GM12892 (cell line): Measurements from ENCODE around the gene TRMT1.

ENCODE experiments used
- DNase-seq: peaks from one replicate; pipeline ENCODE4 v3.0.0; 2011; ENCODE audit not compliant: insufficient read length
- FAIRE-seq: peaks from 2 replicates; lab custom pipeline; 2011; peaks lifted over from hg19 to GRCh38; lab: Jason Lieb, UNC
- POLR2A ChIP-seq: IDR thresholded peaks from 2 replicates; pipeline ENCODE4 v1.6.1; 2011; ENCODE audit warnings: low read depth, low read length, control low read depth
- POLR2AphosphoS5 ChIP-seq: IDR thresholded peaks from 2 replicates; pipeline ENCODE4 v1.6.1; 2011; ENCODE audit warnings: low read depth, low read length, control low read depth
- TAF1 ChIP-seq: IDR thresholded peaks from 2 replicates; pipeline ENCODE4 v1.6.1; 2011; ENCODE audit warnings: low read depth, mild to moderate bottlenecking, control low read depth, low read length, borderline replicate concordance

The TRMT1 gene

DNA sequence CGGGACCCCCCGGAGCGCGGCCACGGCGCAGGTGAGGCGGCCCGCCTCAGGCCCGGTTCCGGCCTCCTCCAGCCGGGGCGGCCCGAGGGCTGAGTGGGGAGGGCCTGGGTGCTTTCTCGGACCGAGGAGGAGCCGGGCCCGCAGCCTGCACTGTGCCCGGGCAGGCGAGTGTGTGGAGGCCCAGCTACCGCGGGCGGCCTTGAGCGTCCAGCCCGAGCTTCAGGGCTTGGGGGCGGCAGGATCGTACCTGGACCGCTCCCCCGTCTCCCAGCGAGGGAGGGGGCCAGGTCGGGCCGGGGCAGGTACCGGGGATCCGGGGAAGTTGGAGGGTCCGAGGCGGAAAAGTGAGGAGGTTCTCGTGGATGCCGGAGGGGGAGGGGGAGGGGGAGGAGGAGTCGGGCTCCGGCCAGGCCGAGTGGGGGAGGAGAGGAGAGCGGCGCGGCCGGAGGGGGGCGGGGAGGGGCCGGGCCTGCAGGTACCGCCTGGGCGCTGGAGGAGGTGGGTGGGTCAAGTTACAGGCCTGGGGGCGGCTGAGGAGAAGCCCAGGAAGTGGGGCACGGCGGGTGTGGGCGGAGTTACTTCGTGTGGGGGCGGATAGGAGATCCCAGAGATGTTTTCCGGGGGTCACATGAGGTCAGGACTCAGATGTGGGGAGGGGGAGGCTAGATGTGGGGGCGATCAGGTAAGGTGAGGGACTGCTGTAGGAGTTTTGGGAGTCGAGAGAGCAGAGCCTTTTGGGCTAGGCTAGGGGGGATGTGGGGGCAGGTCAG, 2.1 kb upstream of the TRMT1 start:
- no peak for TF ChIP-seq POLR2AphosphoS5
- no peak for TF ChIP-seq POLR2A
- TF ChIP-seq TAF1 = no peak
- peak; percentile 73 for DNase-seq
- FAIRE-seq = peak; percentile 21

DNA sequence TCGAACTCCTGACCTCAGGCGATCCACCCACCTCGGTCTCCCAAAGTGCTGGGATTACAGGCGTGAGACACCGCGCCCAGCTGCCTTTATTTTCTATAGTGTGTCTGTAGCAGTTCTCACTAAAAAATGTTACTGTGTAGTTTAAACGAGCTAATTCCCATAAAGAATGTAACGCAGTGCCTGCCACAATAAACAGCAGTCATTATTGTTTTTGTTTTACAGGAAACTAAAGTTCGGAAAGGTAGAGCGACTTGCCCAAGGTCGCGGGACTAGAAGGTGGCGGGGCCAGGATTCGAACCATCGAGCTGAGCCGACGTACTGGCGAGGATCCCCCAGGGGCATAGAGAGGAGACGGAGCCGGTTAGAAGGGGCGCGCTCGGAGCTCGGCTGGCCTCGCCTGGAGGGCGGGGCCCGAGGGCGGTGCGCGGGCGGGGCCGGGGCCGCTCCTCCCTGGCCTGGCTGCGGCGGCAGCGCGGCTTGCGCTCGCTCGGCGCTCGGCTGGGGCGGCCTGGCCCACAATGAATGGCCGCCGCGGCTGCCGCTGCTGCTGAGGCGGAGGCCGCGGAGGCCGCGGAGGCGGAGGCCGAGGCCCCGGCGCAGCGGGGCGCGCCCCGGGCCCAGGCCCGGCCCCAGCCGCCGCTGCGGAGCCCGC, 1.4 kb upstream of the TRMT1 start, which contains the start of gene NACC1:
TSS of gene NACC1 (plus strand) at position 493 of the 652 bp plus-strand sequence. CDS start 16,944 bp downstream, outside the sequence.
- TF ChIP-seq POLR2A = no peak
- TF ChIP-seq TAF1 = peak; percentile 82; the same call in 1 of the 2 replicates
- TF ChIP-seq POLR2AphosphoS5 = no peak
- peak; percentile 95 for FAIRE-seq
- peak; percentile 97 for DNase-seq

GRCh38 chr19:13117176-13117771, 734 bp upstream of the TRMT1 start:
- TF ChIP-seq POLR2AphosphoS5 = no peak
- no peak for TF ChIP-seq TAF1
- no peak for TF ChIP-seq POLR2A
- FAIRE-seq (no peak), DNase-seq (no peak)

- no peak for DNase-seq
- TF ChIP-seq POLR2A = no peak
- TF ChIP-seq POLR2AphosphoS5 = no peak
- no peak for FAIRE-seq
These were observed 631 bp downstream of the TRMT1 start for GRCh38 chr19:13115936-13116281.

- DNase-seq (no peak), FAIRE-seq (no peak)
- no peak for TF ChIP-seq POLR2A
- TF ChIP-seq TAF1 = no peak
- no peak for TF ChIP-seq POLR2AphosphoS5
These were observed 4.0 kb downstream of the TRMT1 start for GRCh38 chr19:13112555-13112954.

- TF ChIP-seq POLR2AphosphoS5 = peak; percentile 34; the same call in 1 of the 2 replicates
- no peak for TF ChIP-seq POLR2A
- TF ChIP-seq TAF1 = no peak
- DNase-seq = no peak
- no peak for FAIRE-seq
These were observed 6.4 kb downstream of the TRMT1 start for GRCh38 chr19:13110099-13110610.

- FAIRE-seq (no peak), DNase-seq (no peak)
- TF ChIP-seq TAF1 (no peak), POLR2A (no peak), POLR2AphosphoS5 (no peak)
These were observed 7.0 kb downstream of the TRMT1 start for GRCh38 chr19:13109361-13110098.

GRCh38 chr19:13104848-13105711, 11.5 kb downstream of the TRMT1 start:
- FAIRE-seq (peak; percentile 62), DNase-seq (no peak)
- TF ChIP-seq POLR2A (peak; percentile 8), TAF1 (no peak), POLR2AphosphoS5 (peak; percentile 38; the same call in 1 of the 2 replicates)

GRCh38 chr19:13104360-13104847, 12.1 kb downstream of the TRMT1 start:
- FAIRE-seq (peak; percentile 97), DNase-seq (peak; percentile 83)
- no peak; the same call in 1 of the 2 replicates for TF ChIP-seq POLR2AphosphoS5
- TF ChIP-seq POLR2A = peak; percentile 12; the same call in 1 of the 2 replicates
